Tibial nerve (tissue), 4 donors: Measurements from ENCODE around the gene ARL4C.

Experiments used
- EP300 ChIP-seq, 2 donors: sonication (generic); formaldehyde crosslinking; IDR thresholded peaks; one replicate each; pipeline ENCODE4 v1.6.1; 2017; ENCODE audit warnings: antibody characterized with exemption in 2 of 2, mild to moderate bottlenecking in 1 of 2
- POLR2A ChIP-seq, 2 donors: fragments of 450-650 bp; IDR thresholded peaks; one replicate each; pipeline ENCODE4 v1.6.1; 2017; ENCODE audit warnings: antibody characterized with exemption in 2 of 2, mild to moderate bottlenecking in 2 of 2, moderate library complexity in 2 of 2
- TF ChIP-seq, protein P1 (sequence below), 5 experiments: fragments of 200-600 bp in 3 of 5; fragments of 450-650 bp in 2 of 5; sonication (generic) in 3 of 5; IDR thresholded peaks; one replicate each; pipeline ENCODE4 v1.5.1; 2016 to 2019; ENCODE audit warnings: antibody characterized with exemption in 5 of 5, mild to moderate bottlenecking in 3 of 5, moderate library complexity in 2 of 5

DNA sequence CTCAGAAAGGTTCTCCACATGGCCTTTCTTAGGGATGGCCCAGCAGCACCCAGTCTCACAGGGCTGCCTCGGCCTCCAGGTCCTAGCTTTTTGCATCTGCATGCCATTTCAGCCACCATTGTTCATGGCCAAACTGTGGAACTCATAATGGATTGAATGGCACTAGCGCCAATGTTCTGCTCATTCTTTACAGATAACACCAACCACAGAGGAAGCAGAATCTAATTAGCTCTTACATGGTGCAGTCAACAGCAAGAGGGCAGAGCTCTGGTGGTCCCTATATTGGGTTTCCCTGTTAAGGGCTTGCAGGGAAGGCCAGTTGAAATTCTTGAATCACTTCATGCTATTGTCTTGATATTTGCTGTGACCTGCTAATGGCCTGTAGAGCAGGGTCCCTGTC lies 45.6 kb downstream of the ARL4C start:
- TF ChIP-seq, protein P1, sequence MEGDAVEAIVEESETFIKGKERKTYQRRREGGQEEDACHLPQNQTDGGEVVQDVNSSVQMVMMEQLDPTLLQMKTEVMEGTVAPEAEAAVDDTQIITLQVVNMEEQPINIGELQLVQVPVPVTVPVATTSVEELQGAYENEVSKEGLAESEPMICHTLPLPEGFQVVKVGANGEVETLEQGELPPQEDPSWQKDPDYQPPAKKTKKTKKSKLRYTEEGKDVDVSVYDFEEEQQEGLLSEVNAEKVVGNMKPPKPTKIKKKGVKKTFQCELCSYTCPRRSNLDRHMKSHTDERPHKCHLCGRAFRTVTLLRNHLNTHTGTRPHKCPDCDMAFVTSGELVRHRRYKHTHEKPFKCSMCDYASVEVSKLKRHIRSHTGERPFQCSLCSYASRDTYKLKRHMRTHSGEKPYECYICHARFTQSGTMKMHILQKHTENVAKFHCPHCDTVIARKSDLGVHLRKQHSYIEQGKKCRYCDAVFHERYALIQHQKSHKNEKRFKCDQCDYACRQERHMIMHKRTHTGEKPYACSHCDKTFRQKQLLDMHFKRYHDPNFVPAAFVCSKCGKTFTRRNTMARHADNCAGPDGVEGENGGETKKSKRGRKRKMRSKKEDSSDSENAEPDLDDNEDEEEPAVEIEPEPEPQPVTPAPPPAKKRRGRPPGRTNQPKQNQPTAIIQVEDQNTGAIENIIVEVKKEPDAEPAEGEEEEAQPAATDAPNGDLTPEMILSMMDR (IDR thresholded peaks at IDR 0.05), result no peak
- TF ChIP-seq POLR2A (IDR thresholded peaks at IDR 0.05) (no peak), EP300 (IDR thresholded peaks at IDR 0.05) (no peak)
